GM19035 (cell line): ENCODE measurements around the gene PSMF1.
"Not testable (repeated sequence)": the region's sequence is repeated elsewhere in the genome, so short reads cannot be mapped to it uniquely, and the experiment has no call there.

Source experiments
- ATAC-seq: cut with Tn5 transposase; IDR thresholded peaks from one replicate; pipeline ENCODE4 v1.9.1; 2021; ENCODE audit not compliant: unreplicated experiment

The PSMF1 gene

GRCh38 chr20:1122388-1123315, 4.2 kb downstream of the PSMF1 start:
- no peak for ATAC-seq

- no peak for ATAC-seq
These were observed 5.3 kb downstream of the PSMF1 start for GRCh38 chr20:1123666-1124065.

GRCh38 chr20:1124421-1124820, 6.0 kb downstream of the PSMF1 start:
- ATAC-seq = no peak

GRCh38 chr20:1125277-1125676, 6.9 kb downstream of the PSMF1 start:
- ATAC-seq = no peak

GRCh38 chr20:1127840-1128239, 9.4 kb downstream of the PSMF1 start:
- ATAC-seq = no peak

GRCh38 chr20:1130058-1130694, 11.8 kb downstream of the PSMF1 start:
- ATAC-seq = no peak

GRCh38 chr20:1130847-1131246, 12.4 kb downstream of the PSMF1 start:
- ATAC-seq = no peak

GRCh38 chr20:1131354-1131753, 13.0 kb downstream of the PSMF1 start:
- no peak for ATAC-seq

GRCh38 chr20:1134355-1134754, 16.0 kb downstream of the PSMF1 start:
- no peak for ATAC-seq

GRCh38 chr20:1134836-1135235, 16.4 kb downstream of the PSMF1 start:
- no peak for ATAC-seq

GRCh38 chr20:1137236-1137635, 18.8 kb downstream of the PSMF1 start:
- no peak for ATAC-seq

GRCh38 chr20:1144401-1145172, 26.2 kb downstream of the PSMF1 start:
- ATAC-seq = no peak

GRCh38 chr20:1146957-1147356, 28.6 kb downstream of the PSMF1 start:
- no peak for ATAC-seq

- not testable (repeated sequence) for ATAC-seq
These were observed 31.4 kb downstream of the PSMF1 start for GRCh38 chr20:1149812-1150211.

GRCh38 chr20:1150218-1150617, 31.8 kb downstream of the PSMF1 start:
- no peak for ATAC-seq

GRCh38 chr20:1150968-1151367, 32.6 kb downstream of the PSMF1 start:
- ATAC-seq = no peak

- no peak for ATAC-seq
These were observed 35.8 kb downstream of the PSMF1 start for GRCh38 chr20:1154226-1154625.

- ATAC-seq = no peak
These were observed 36.3 kb downstream of the PSMF1 start for GRCh38 chr20:1154691-1155090.

GRCh38 chr20:1155342-1155741, 36.9 kb downstream of the PSMF1 start:
- ATAC-seq = no peak

GRCh38 chr20:1160496-1160895, 42.1 kb downstream of the PSMF1 start:
- no peak for ATAC-seq

- ATAC-seq = no peak
These were observed 42.6 kb downstream of the PSMF1 start for GRCh38 chr20:1160991-1161390.

GRCh38 chr20:1163105-1163504, 44.7 kb downstream of the PSMF1 start:
- ATAC-seq = no peak
